ENCODE data around the gene KCNMB4.

KCNMB4 gene

DNA sequence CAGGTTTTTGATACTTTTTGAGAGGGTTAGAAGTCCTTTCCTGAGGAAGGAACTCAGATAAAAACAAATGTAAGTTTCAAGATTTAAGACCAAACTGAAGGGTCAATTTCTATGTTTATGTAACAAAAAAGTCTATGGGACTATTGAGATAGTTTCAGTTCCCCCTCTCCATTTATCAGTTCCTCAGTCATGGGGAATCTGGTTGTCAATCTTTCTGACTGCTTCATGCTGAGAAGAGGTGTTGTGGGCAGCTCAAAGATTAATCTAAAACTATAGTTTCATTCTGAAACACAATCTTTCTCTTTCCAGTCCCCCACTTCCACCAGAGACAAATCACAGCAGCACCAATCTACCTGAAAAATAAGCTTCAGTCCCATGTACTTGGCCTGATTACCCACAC, 93.7 kb downstream of the KCNMB4 start:
- Histone ChIP-seq H3K27ac (ENCODE audit: low read depth, low read length) (no peak overlapping the region), H3K27me3 (ENCODE audit: control insufficient read depth, insufficient read depth, low read length) (no peaks in the 10 kb centered on the region), H3K36me3 (ENCODE audit: control insufficient read depth, insufficient read depth, low read length) (no peaks in the 10 kb centered on the region), H3K9ac (ENCODE audit: low read length) (no peak overlapping the region), H3K4me3 (ENCODE audit: low read length) (no peak overlapping the region), H3K4me1 (ENCODE audit: control insufficient read depth, insufficient read depth, low read length) (no peaks in the 10 kb centered on the region)

DNA sequence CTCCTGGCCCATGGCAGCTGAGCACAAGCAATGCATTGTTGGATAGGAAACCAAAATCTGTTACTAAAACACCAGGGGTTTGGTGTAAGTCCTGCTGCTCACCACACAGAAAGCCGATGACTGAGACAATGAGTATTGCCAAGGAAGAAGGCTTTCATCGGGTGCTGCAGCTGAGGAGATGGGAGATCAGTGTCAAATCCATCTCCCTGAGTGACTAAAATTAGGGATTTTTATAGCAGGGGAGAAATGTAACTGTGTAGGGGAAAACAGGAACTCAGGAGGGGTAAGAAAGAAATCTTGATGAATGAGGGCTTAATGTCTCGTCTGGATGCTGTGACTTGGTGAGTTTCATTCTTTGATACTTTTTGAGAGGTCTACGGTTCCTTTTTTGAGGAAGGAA, 97.9 kb downstream of the KCNMB4 start:
- Histone ChIP-seq H3K27ac (ENCODE audit: low read depth, low read length) (no peak overlapping the region), H3K4me3 (ENCODE audit: low read length) (no peak overlapping the region), H3K36me3 (ENCODE audit: control insufficient read depth, insufficient read depth, low read length) (no peaks in the 10 kb centered on the region), H3K9ac (ENCODE audit: low read length) (no peak overlapping the region), H3K27me3 (ENCODE audit: control insufficient read depth, insufficient read depth, low read length) (no peaks in the 10 kb centered on the region), H3K4me1 (ENCODE audit: control insufficient read depth, insufficient read depth, low read length) (no peaks in the 10 kb centered on the region)

DNA sequence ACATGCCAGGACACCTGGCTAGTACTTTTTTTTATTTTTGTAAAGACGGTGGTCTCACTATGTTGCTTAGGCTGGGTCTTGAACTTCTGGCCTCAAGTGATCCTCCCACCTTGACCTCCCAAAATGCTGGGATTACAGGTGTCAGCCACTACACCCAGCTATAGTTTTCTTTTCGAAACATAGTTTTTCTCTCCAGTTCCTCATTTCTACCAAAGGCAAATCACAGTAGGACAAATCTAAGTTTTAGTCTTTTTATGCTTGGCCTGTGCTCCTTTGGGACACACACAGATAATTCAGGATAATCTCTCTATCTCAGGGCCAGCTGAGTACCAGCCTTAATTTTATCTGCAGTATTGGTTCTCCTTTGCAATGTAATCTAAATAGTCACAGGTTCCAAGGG, 100.7 kb downstream of the KCNMB4 start:
- no peaks in the 10 kb centered on the region for H3K4me1 ChIP-seq (ENCODE audit: control insufficient read depth, insufficient read depth, low read length)
- no peak overlapping the region for H3K4me3 ChIP-seq (ENCODE audit: low read length)

DNA sequence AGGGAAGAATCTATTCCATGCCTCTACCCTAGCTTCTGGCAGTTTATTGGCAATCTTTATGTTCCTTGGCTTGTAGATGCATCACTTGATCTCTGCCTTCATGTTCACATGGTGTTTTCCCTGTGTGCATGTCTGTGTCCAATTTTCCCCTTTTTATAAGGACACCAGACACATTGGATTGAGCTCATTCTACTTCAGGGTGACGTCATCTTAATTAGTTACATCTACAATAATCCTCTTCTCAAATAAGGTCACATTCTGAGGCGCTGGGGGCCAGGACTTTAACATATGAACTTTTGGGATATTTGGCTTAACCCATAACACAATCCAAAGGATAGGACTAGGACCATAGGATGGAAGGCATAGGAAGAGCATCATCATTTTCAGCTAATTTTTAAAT, 101.4 kb downstream of the KCNMB4 start:
- no peak overlapping the region for H3K4me3 ChIP-seq (ENCODE audit: low read length)
- no peaks in the 10 kb centered on the region for H3K27me3 ChIP-seq (ENCODE audit: control insufficient read depth, insufficient read depth, low read length)
- H3K36me3 ChIP-seq (ENCODE audit: control insufficient read depth, insufficient read depth, low read length), result no peaks in the 10 kb centered on the region
- no peaks in the 10 kb centered on the region for H3K4me1 ChIP-seq (ENCODE audit: control insufficient read depth, insufficient read depth, low read length)
- H3K27ac ChIP-seq (ENCODE audit: low read depth, low read length), result no peak overlapping the region
- H3K9ac ChIP-seq (ENCODE audit: low read length), result no peak overlapping the region

More for the DNA sequence above, 100.7 kb downstream of the KCNMB4 start:
- Histone ChIP-seq H3K27me3 (ENCODE audit: control insufficient read depth, insufficient read depth, low read length) (no peaks in the 10 kb centered on the region), H3K36me3 (ENCODE audit: control insufficient read depth, insufficient read depth, low read length) (no peaks in the 10 kb centered on the region), H3K9ac (ENCODE audit: low read length) (no peak overlapping the region), H3K27ac (ENCODE audit: low read depth, low read length) (no peak overlapping the region)

DNA sequence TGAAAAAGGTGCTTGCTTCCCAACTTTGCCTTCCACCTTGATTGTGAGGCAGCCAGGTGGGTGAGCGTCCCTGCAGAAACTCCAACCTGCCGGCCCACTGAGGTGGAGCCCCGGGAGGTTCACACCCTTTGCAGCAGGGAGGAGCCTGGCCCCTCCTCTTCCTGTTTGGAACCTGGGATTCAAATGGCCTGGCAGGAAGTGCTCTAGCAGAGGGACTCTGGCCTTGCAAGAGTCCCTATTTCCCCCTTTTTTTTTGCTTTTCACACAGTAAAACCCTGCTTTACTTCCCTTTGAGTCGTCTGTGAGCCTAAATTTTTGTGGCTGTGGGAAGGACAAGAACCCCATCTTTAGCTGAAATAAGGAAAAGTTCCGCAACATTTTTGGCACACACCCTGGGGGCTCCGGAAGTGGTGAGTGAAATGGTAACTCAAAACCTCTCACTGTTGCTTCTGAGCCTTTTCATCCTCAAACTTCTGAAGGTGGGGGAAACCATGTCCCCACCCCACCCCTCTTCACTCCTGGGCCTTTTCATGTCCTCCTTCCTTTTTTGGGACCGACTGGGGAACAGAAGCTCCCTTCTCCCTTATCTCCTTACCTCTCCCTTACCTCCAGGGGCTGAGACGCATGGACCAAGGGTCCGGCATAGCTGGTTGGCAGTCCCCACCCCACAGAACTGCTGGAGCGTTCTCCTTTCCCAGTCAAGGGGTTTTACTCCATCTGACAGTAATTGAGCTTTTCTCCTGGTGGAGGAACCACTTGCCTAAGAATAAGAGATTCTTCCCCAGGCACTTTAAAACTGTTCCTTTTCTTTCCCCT, 102.0 kb downstream of the KCNMB4 start:
- Histone ChIP-seq H3K27ac (ENCODE audit: low read depth, low read length) (no peak overlapping the region), H3K27me3 (ENCODE audit: control insufficient read depth, insufficient read depth, low read length) (no peaks in the 10 kb centered on the region), H3K36me3 (ENCODE audit: control insufficient read depth, insufficient read depth, low read length) (no peaks in the 10 kb centered on the region), H3K9ac (ENCODE audit: low read length) (no peak overlapping the region), H3K4me1 (ENCODE audit: control insufficient read depth, insufficient read depth, low read length) (no peaks in the 10 kb centered on the region), H3K4me3 (ENCODE audit: low read length) (no peak overlapping the region)

DNA sequence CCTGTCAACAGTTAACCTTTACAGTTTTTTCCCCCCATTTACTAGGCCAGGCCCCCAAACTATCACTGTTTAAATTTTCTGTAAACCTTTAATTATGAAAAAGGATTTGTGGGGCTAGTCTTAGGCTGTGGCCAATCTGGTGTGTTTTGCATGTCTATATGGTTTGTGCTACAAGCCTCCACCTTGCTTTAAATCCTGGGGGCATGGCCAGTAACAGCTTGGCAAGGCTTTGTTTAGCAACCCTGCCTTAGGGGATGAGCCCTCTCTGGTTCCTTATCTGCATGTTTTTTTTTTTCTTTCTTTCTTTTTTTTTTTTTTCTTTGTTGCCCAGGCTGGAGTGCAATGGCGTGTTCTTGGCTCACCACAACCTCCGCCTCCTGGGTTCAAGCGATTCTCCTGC, 102.7 kb downstream of the KCNMB4 start:
- H3K9ac ChIP-seq (ENCODE audit: low read length), result no peak overlapping the region
- no peaks in the 10 kb centered on the region for H3K4me1 ChIP-seq (ENCODE audit: control insufficient read depth, insufficient read depth, low read length)
- no peak overlapping the region for H3K4me3 ChIP-seq (ENCODE audit: low read length)

DNA sequence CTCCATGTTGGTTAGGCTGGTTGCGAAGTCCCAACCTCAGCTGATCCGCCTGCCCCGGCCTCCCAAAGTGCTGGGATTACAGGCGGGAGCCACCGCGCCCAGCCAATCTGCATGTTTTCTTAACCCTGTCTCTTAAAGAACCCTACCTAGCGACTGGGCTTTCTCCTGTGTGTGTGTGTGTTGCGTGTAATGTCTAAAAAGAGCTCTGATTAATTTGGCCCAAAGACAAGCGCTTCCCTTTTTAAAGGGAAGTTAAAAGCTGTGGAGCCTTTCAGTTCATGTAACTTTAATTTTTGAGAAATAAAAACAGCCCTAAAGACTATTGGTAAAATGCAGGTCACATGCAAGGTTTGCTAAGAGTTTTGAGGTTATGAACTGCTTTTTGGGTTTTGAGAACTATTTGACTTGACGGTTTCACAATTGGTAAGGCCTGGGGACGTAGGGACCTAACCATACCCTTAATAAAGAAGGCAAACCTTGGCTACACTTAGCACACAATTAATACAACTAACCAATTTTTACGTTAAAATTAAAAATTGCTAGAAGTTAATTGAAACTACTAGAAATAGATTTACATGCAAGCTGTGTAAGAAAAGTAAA, 103.2 kb downstream of the KCNMB4 start:
- Histone ChIP-seq H3K27ac (ENCODE audit: low read depth, low read length) (no peak overlapping the region), H3K9ac (ENCODE audit: low read length) (no peak overlapping the region), H3K36me3 (ENCODE audit: control insufficient read depth, insufficient read depth, low read length) (no peaks in the 10 kb centered on the region), H3K4me3 (ENCODE audit: low read length) (no peak overlapping the region), H3K4me1 (ENCODE audit: control insufficient read depth, insufficient read depth, low read length) (no peaks in the 10 kb centered on the region), H3K27me3 (ENCODE audit: control insufficient read depth, insufficient read depth, low read length) (no peaks in the 10 kb centered on the region)

More for the DNA sequence above, 102.7 kb downstream of the KCNMB4 start:
- Histone ChIP-seq H3K36me3 (ENCODE audit: control insufficient read depth, insufficient read depth, low read length) (no peaks in the 10 kb centered on the region), H3K27ac (ENCODE audit: low read depth, low read length) (no peak overlapping the region), H3K27me3 (ENCODE audit: control insufficient read depth, insufficient read depth, low read length) (no peaks in the 10 kb centered on the region)

DNA sequence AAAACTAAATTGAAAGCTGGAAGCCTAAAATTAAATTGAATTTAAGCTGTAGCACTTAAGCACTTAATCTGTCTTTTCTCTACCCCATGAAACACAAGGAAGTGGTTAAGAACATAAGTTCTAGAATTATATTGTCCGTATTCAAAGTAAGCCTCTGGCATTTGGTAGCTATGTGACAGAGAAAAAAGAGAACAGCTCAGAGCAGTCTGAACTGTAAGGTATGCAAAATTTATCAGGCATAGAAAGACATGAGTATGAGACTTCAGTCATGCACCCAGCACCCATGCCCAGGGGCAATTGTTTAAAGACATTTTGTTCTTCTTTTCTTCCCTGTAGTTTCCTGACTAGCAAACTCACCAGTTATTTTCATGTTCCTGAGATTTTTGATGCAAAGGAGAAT, 116.7 kb downstream of the KCNMB4 start:
- no peaks in the 10 kb centered on the region for H3K27me3 ChIP-seq (ENCODE audit: control insufficient read depth, insufficient read depth, low read length)

More for the DNA sequence above, 116.7 kb downstream of the KCNMB4 start:
- H3K4me1 ChIP-seq (ENCODE audit: control insufficient read depth, insufficient read depth, low read length), result no peaks in the 10 kb centered on the region
- no peak overlapping the region for H3K4me3 ChIP-seq (ENCODE audit: low read length)
- H3K36me3 ChIP-seq (ENCODE audit: control insufficient read depth, insufficient read depth, low read length), result no peaks in the 10 kb centered on the region
- H3K27ac ChIP-seq (ENCODE audit: low read depth, low read length), result no peak overlapping the region
- no peak overlapping the region for H3K9ac ChIP-seq (ENCODE audit: low read length)
